Measurements from ENCODE around the gene DNAJA4.

The DNAJA4 gene

DNA sequence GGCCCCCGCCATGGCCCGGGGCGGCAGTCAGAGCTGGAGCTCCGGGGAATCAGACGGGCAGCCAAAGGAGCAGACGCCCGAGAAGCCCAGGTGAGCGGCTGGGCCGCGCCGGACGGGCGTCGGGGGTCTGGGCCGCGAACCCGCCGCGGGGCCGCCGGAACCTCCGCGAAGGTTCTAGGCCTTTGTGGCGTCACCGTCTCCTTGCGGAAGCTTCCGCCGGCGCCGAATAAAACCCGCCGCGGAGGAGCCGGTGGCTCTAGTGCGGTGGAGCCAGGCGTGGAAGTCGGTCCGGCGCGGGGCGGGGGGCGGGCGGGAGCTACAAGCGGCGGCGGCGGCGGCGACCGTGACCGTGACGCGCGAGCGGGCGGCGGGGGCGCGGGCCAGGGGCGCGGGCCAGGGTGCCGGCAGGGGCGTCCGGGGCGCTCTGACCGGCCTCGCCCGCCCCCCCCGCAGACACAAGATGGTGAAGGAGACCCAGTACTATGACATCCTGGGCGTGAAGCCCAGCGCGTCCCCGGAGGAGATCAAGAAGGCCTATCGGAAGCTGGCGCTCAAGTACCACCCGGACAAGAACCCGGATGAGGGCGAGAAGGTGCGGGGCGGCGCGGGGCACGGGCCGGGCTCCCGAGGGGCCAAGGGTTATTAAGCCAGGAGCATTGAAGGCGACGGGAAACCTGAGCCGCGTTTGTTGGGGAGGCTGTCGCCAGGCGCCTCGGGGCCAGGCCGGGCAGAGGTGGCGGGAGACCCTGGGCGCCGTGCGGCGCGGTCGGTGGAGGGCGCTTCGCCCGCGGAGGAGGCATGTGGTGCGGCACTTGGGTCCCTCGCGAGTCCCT, at the start of gene DNAJA4:
Gene DNAJA4 (plus strand): TSS at position 259 of the 833 bp plus-strand sequence. CDS start 202 bp downstream, at position 461.
- peak; percentile 54 for DNase-seq (ENCODE audit: low read depth)

DNA sequence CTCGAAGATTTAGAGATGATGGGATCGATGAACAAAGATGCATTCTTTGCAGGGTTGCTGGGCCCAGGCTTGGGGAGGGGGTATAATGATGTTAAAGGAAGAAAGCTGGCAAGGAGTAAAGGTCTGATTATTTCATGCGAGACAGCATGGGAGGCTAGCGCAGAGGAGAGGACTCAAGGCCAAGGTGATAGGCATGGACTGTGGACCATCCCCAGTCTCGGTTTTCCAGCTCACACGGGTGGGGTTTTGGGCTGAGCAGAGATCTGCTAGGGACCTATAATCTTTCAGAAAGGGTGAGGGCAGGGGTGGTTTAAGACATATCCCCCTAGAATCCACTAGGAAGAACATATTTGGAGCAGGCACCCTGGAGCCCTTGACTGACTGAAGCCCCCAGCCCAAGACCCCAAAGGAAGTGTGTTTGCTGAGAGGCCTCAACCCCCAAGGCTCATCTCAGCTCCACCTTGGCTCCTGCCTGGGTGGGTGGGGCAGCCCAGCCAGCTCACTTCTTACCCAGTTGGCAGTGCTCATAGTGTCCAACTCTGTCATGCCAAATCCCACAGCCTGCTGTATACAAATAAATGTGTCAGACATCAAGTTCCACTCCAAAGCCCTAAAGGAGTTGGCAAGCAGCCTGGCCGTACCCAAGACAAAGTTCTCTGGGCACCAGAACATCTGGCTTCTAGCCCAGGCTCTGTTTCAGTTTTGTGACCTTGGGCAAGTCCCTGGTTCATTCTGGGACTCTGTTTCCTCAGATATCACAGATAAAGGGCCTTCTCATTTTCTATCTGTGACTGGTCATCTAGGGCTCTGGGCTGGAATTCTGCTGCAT, 47.9 kb upstream of the DNAJA4 start:
- no peak for DNase-seq (ENCODE audit: low read depth)

DNA sequence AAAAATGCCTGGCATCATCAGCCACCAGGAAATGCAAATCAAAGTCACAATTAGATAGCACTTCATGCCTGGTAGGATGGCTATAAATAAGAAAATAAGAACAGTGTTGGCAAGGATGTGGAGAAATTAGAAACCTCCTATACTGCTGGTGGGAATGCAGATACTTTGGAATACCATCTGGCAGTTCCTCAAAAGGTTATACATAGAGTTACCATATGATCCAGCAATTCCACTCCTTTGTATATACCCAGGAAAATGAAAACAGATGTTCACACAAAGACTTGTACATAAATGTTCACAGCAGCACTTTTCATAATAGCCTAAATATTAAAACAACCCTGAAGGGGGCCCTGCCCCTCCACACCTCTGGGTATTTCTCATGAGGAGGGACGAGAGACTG, 43.6 kb upstream of the DNAJA4 start:
- no peak for DNase-seq (ENCODE audit: low read depth)

DNA sequence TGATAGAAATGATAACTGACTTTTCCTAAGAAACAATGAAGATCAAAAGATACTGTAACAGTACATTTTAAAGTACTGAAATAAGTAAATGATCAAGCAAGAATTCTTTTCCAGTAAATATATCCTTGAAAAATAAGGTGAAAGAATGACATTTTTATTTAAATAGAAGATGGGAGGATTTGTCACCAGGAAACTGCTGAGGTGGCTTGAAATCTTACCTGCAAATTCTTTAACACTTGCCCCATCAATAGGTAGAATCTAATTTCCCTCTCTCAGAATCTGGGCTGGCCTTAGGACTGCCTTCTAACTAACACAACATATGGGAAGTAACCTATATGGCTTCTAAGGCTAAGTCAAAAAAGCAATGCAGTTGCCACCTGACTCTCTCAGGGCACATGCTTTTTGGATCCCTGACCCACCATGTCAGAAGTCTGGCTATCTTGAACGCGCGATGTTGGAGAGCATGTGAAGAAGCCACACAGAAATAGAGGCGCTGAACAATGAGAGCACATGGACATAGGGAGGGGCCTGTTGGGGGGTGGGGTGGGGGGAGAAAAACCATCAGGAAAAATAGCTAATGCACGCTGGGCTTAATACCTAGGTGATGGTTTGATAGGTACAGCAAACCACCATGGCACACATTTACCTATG, 41.5 kb upstream of the DNAJA4 start:
- no peak for DNase-seq (ENCODE audit: low read depth)

DNA sequence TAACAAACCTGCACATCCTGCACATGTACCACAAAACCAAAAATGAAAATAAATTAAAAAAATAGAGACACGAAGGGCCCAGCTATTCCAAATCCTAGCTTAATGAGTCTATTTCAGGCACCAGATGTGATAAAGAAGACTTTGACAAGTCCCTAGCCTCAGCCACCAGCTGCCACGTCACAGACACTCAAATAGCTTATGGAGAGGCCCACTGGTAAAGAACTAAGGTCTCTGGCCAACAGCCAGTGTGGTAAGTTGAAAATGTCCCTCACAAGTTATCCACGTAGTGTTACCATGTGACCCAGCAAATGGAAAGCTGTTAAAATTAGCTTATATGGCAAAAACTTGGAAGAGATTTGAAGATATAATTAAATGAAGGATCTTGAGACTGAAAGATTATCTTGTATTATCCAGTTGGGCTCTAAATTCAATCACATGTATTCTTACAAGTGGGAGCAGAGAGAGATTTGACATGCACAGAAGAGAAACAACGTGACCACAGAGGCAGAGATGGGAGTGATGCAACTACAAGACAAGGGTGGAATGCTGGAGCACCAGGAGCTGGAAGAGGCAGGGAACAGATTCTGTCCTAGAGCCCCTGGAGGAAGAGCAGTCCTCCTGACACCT, 40.9 kb upstream of the DNAJA4 start:
- no peak for DNase-seq (ENCODE audit: low read depth)

DNA sequence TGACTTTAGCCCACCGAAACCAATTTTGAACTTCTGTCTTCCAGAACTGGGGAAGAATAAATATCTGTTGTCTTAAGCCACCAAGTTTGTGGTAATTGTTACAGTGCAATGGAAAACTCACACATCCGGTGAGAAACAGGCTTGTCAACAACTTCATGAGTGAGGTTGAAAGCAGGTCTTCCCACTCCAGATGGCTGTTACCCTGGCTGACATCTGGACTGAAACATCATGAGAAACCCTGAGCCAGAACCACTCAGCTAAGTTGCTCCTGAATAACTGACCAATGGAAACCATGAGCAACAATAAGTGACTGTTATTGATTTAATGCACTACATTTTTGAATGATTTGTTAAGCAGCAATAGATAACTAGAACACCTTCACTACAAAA, 40.3 kb upstream of the DNAJA4 start:
- DNase-seq (ENCODE audit: low read depth): no peak

DNA sequence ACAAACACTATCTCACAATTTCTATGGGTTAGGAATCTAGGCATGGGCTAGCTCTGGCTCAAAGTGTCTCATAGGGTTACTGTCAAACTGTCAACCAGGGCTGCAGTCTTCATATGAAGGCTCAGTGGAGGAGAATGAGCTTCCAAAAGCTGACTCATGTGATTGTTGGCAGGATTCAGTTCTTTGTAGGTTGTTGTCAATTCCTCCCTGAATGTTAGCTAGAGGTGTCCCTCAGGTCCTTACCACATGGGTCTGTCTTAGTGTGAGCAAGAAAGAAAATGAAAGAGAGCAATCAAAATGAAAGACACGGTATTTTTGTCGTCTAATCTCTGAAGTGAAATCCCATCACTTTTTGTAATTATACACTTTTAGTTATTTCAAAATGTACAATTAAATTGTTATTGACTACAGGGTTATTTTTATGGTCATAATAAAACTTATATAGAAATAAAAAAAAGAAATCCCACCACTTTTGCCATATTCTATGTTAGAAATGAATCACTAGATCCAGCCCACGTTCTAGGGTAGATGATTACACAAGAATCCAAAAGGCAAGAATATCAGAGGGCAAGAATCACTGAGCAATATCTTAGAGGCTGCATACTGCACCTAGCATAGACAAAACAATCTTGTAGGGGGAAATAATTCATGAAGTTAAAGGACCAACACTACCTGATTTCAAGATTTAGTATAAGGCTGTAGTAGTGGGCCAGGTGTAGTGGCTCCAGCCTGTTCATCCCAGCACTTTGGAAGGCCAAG, 38.4 kb upstream of the DNAJA4 start:
- no peak for DNase-seq (ENCODE audit: low read depth)

DNA sequence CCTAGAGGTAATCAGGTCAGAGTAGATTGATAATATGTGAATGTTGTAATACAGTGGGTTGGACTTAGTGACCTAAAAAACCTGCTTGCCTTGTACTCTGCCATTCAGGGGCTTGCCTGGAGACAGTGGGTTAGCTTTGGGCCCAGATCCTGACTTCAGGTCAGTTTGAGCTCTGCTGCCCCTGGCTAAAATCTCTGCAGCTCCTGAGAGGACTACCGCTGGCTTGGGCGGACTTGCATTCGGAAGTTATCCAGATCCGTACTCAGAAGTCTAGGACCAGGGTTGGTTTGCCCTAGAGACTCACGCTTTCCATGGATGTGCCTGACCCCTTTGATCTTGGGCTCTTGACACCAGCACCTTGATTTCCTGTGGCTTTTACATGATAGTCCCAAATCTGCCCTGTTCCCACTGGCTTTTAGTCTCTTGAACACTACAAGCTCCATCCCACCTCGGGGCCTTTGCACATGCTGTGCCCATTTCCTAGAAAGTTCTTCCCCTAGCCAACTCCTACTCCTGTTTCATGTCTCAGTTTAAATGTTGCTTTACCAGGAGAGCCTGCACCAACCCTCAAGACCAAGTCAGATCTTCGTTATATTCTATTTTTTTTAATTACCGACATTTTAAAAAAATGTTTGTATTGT, 35.9 kb upstream of the DNAJA4 start:
- DNase-seq (ENCODE audit: low read depth): no peak

DNA sequence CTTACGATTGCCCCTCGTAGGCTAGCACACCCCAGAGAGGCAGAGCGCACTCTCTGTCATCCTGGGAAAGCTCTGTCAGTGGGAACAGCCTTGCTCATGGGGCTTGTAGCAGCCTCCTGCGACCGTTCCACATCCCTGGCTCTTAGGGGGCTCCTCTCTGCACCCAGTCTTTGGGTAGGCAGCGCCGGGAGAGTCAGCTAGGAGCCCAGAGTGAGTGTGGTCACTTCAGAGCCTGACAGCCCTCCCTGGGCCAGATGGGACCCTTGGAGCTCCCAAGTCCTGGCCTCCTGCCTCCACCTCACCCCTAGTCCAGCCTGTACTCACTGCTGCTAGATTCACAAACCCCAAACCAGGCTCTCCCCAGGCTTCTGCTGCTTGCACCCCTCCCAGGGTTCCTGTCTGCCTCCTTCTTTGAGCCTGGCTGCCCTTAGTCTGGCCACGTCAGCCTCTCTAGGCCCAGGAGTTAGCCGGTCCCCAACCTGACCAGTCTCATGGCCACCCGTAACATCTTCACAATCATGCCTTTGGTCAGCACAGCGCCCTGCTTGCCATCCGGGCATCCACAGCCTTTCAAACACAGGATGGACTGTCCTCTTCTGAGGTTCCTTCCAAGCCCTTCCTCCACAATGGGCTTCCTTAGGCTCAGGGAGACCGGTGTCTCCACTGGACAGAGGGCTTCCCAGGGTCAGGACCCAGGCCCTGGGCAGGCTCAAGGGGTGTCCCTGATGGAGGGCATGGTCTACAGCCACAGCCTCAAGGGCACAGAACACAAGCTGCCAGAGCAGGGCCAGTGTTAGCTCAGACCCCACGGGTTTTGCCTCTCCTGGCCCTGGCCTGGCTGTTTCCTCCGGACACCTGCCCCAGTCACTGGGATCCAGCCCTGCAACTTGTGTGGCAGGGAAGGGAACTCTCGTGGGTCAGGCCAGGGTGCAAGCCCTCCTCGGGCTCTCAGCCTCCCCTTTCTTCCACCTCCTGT, 34.6 kb upstream of the DNAJA4 start:
- no peak for DNase-seq (ENCODE audit: low read depth)

DNA sequence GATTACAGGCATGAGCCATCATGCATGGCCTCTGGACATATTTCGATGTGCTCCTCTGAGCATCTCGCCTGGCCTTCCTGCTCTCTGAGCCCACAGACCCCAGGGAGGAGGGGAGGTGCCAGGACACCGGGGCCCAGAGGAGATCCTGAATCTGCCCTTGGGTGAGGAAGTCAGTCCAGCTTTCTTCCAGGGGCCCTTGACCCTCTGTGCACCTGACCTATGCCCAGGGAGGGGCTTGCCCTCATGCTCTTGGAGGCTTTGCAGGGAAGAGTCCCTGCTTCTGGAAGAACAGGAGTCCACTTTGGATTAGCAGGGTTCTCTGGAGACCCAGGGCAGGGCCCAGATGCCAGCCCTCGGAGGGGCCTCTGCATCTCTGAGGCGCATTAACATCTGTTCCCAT, 31.4 kb upstream of the DNAJA4 start:
- DNase-seq (ENCODE audit: low read depth): no peak

DNA sequence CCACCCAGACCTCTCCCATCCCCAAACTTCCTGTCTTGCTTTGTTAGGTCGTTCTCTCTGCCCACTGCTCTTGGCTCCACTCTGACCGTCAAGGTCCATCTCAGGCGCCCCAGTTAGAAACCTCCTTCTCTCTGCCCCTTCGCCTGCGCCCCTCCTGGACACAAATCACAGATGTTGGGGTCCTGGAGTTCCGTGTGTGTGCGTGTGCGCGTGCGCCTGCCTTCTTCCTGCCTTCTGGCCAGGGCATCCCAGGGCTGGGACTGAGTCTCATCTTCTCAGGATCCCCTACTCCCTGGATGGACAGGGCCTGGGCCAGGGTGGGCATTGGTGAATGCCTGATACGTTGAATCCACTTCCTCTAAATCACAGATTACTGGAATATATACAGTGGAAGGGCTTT, 30.9 kb upstream of the DNAJA4 start:
- DNase-seq (ENCODE audit: low read depth): no peak

DNA sequence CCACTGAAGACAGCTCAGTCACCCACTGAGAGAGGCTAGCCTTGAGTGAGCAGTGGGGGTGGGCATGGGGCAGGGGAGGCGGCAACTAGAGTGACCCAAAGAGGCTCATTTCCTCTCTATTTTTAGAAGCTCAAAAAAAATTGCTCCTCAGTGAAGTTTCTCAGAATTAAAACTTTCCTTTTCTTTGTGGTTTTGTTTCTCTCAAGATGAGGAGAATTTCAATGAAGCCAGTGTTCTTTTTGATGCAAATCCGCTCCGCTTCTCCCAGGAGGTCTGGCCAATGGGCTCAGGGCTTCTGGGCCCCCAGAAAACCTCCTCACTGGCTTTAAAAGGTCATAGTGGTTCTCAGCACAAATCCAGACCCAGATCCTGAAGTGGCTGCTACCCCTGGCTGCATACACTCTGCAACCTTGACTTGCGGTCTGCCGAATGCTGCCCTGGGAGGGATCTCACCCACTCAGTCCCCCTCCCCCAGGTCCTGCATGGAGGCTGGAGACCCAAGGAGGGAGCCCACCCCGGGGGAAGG, 29.8 kb upstream of the DNAJA4 start, which contains the start of gene ACSBG1:
Gene ACSBG1 (minus strand): TSS at position 51 of the 526 bp plus-strand sequence. CDS start 64 bp downstream, outside the sequence.
- DNase-seq (ENCODE audit: low read depth): no peak

DNA sequence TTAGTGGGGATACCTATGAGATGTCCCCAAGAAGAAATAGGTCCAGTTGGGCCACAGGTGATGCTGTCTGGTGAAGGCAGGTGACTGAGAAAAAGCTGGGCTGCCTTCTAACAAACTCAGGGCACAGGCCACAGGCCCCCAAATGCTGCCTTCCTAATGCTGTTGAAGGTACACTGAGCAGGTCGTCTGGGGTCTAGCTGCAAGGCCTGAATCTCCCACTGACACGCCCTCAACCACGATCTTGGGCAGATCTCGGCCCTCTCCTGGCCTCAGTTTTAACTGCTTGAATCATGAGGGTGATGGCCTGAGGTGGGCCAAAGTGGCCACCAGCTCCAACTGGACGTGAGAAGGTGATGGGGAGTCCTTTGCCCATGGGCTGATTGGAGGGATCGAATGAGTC, 27.9 kb upstream of the DNAJA4 start:
- no peak for DNase-seq (ENCODE audit: low read depth)

DNA sequence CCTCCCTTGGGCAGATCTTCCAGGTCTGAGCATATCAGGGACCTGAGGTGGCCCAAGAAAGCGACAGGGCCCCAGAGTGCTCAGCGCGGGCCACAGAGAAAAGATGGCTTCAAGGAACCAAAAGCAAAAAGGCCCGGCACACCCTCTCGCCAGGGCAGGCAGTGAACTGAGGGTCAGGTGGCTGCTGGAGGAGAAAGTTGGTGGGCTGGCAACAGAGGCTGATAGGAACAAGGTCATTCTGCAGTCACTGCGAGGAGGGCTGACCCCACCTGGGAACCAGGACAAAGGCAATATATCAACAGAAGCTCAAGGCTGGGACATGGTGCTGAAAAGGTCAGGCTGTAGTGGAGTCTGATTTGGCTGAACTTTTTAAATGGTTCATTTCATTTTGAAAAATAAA, 27.2 kb upstream of the DNAJA4 start:
- DNase-seq (ENCODE audit: low read depth): no peak

DNA sequence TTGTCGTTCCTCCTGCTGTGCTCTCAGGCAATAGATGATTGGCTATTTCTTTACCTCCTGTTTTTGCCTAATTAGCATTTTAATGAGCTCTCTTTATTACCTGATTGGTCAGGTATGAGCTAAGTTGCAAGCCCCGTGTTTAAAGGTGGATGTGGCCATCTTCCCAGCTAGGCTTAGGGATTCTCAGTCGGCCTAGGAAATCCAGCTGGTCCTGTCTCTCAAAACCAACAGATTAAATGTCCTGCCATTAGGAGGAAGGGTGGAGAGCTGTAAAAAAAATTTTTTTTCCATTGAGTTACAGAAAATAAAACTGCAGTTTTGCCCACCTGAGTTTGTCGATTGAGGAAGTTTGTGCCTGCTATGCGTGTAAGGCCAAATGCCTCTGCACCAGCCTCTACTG, 24.6 kb upstream of the DNAJA4 start:
- DNase-seq (ENCODE audit: low read depth): no peak

DNA sequence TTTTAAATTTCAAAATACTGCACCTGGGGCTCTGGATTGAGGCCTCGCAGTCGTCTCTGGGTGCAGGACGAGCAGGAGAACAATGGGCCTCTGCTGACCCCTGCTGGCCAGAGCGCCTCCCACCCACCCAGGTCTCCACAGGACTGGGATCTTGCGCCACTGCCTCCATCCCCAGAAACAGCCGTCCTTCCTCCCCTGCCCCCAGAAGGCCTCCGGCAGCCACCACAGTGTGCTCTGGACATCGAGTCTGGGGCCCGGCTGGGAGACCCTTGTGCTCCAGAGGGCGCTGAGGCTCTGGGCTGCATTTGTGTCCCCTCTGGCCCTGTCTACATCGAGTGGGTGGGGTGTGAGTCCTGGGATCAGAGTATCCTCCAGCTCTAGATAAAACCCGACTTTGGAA, 23.3 kb upstream of the DNAJA4 start:
- peak; percentile 84 for DNase-seq (ENCODE audit: low read depth)

DNA sequence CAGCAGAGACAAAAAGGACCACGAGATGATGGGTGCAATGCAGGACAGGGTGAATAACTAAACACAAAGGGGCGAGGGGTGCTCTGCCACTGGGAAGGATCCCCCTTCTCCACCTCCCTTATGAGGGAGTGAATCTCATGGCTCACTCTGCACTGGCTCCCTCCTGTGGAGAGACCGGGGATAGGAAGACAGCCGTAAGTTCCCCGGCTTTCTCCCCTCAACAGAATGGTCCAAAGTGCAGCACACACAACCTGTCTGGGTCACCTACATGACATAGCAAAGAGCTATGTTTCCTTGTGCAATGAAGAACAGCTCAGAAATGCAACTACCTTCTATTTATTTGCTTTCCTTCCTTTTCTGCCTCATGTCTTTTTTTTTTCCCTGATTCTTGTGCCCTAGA, 22.2 kb upstream of the DNAJA4 start:
- no peak for DNase-seq (ENCODE audit: low read depth)

DNA sequence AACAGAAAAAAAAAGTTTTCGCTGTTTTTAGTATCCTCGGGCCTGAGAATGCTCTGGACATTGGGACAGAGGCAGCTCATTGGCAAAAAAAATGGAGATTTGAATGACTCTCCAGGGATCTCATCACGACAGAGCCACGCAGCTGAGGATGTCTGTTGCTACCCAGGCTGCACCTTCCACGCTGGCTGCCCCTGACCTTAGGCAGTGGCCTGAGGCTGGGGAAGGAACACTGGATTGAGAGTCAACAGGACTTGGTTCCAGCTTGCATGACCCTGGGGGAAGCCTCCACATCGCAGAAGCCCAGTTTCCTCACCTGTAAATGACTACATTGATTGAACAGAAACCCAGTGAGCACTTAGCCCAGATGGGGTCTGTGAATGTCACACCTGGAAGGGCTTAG, 21.3 kb upstream of the DNAJA4 start:
- DNase-seq (ENCODE audit: low read depth): no peak

DNA sequence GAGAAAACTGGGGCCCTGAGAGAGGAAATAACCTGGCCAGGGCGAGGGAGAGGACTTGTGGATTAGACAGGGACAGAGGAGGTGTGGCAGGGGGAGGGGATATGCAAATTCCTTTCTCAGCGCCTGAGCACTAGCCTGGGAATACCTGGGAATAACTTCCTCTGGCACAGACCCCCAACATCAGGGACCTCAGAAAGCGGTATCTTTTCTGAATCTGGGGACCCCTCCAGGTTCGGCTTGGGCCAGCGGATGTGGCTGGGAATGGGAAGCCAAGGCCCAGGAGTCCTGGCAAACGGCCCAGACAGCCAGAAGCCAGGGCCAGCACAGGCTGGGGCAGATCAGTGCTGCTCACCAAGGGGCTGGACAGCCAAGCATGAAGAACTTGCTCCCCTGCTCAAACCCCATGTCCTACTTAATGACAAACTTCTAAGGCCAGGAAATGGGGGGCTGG, 20.8 kb upstream of the DNAJA4 start:
- no peak for DNase-seq (ENCODE audit: low read depth)
